Astrocyte (in vitro differentiated cells and primary cell): ENCODE measurements around the gene ATP10B.

ENCODE experiments used
- CTCF ChIP-seq: IDR thresholded peaks from 2 replicates; pipeline ENCODE4 v1.5.1; 2011; ENCODE audit warnings: low read depth, mild to moderate bottlenecking, inconsistent platforms, low read length, moderate library complexity; ENCODE audit not compliant: insufficient read depth
- EZH2 ChIP-seq: IDR thresholded peaks from 2 replicates; pipeline ENCODE4 v1.6.1; 2012; ENCODE audit warnings: mild to moderate bottlenecking, low read length, inconsistent platforms; ENCODE audit not compliant: insufficient read depth

- TF ChIP-seq CTCF (no peak), EZH2 (no peak)
Measured at GRCh38 chr5:160774666-160775315, 77.2 kb downstream of the ATP10B start.
